SH-SY5Y (cell line): ENCODE measurements around the gene CLN5.

Experiments
- GATA2 ChIP-seq: IDR thresholded peaks from 2 replicates; pipeline ENCODE4 v1.6.1; 2011; ENCODE audit warnings: mild to moderate bottlenecking, low read depth, low read length
- GATA3 ChIP-seq: IDR thresholded peaks from 2 replicates; pipeline ENCODE4 v1.6.1; 2011; ENCODE audit warnings: low read depth, mild to moderate bottlenecking, low read length, moderate library complexity

DNA sequence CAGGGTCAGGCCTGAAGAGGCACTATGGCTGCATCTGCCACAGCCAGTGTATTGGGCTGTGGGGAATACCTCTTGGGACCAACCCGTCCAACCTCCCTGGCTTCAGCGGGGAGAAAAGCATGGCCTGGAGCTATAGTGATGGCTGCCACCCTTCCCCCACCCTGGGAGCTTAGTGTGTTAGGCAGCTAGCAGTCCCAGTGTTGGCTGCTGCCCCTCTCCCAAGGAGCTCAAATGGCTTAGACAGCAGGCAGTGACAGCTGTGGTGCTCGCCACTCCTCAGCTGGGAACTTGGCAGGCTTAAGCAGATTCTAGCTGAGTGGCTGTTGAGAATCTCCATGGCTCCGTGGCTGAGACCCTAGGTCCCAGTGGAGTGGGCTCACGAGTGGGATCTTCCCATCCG is 23.8 kb upstream of the CLN5 start:
- TF ChIP-seq GATA2 (no peak), GATA3 (no peak)
